GM23248 (cell line): ENCODE measurements around the gene SPATA32. TPM values are rescaled to one million over a fixed set of nuclear protein-coding genes. Genes with fewer than 3 reads are reported as not detected.

Experiments used
- DNase-seq: peaks from one replicate; pipeline ENCODE4 v3.0.0-alpha.2; 2015
- H2AFZ ChIP-seq: fragments of 200-600 bp; sonication (generic); 2 replicates; pipeline ENCODE4 v1.6.1; 2016; ENCODE audit warnings: antibody characterized with exemption
- H3F3A ChIP-seq: fragments of 200-600 bp; sonication (generic); 2 replicates; pipeline ENCODE4 v1.6.1; 2016; ENCODE audit warnings: mild to moderate bottlenecking, antibody characterized with exemption, mixed run types; ENCODE audit not compliant: insufficient read depth
- H3K27ac ChIP-seq: fragments of 200-600 bp; sonication (generic); 2 replicates; pipeline ENCODE4 v1.5.1; 2016; ENCODE audit warnings: mild to moderate bottlenecking
- H3K27me3 ChIP-seq: fragments of 200-600 bp; sonication (generic); replicated peaks from 2 replicates; pipeline ENCODE4 v1.6.1; 2016; ENCODE audit warnings: mild to moderate bottlenecking; ENCODE audit not compliant: insufficient read depth
- H3K36me3 ChIP-seq: fragments of 200-600 bp; sonication (generic); 2 replicates; pipeline ENCODE4 v1.6.1; 2016; ENCODE audit warnings: low read depth, mild to moderate bottlenecking
- H3K4me1 ChIP-seq: fragments of 200-600 bp; sonication (generic); 2 replicates; pipeline ENCODE4 v1.6.1; 2016; ENCODE audit warnings: mild to moderate bottlenecking; ENCODE audit not compliant: insufficient read depth
- H3K4me2 ChIP-seq: fragments of 200-600 bp; sonication (generic); one replicate; pipeline ENCODE4 v1.6.1; 2016; ENCODE audit warnings: mild to moderate bottlenecking; ENCODE audit not compliant: unreplicated experiment
- H3K4me3 ChIP-seq: fragments of 200-600 bp; sonication (generic); 2 replicates; pipeline ENCODE4 v1.5.1; 2016; ENCODE audit warnings: mild to moderate bottlenecking
- H3K79me2 ChIP-seq: fragments of 200-600 bp; sonication (generic); 2 replicates; pipeline ENCODE4 v1.6.1; 2016; ENCODE audit warnings: mild to moderate bottlenecking; ENCODE audit not compliant: insufficient read depth
- H3K9ac ChIP-seq: fragments of 200-600 bp; sonication (generic); 2 replicates; pipeline ENCODE4 v1.6.1; 2016; ENCODE audit warnings: mild to moderate bottlenecking
- H3K9me2 ChIP-seq: fragments of 200-600 bp; sonication (generic); 2 replicates; pipeline ENCODE4 v1.6.1; 2016; ENCODE audit warnings: mixed run types, mild to moderate bottlenecking, moderate library complexity; ENCODE audit not compliant: insufficient read depth
- H3K9me3 ChIP-seq: fragments of 200-600 bp; sonication (generic); one replicate; pipeline ENCODE4 v1.6.1; 2017; ENCODE audit warnings: low read depth
- H4K20me1 ChIP-seq: fragments of 200-600 bp; sonication (generic); 2 replicates; pipeline ENCODE4 v1.6.0; 2016; ENCODE audit not compliant: insufficient read depth
- EZH2 ChIP-seq: fragments of 200-600 bp; sonication (generic); IDR thresholded peaks from 2 replicates; pipeline ENCODE4 v1.6.1; 2018; ENCODE audit warnings: antibody characterized with exemption, mild to moderate bottlenecking; ENCODE audit not compliant: insufficient read depth, poor library complexity, severe bottlenecking
- EZH2phosphoT487 ChIP-seq: fragments of 200-600 bp; sonication (generic); IDR thresholded peaks from 2 replicates; pipeline ENCODE4 v1.6.1; 2018; ENCODE audit warnings: antibody characterized with exemption, moderate library complexity, mild to moderate bottlenecking, low read depth; ENCODE audit not compliant: insufficient read depth
- WGBS, 2 experiments: methylation state at CpG; one replicate each; pipeline ENCODE4 v1.1.6; 2015 to 2017; ENCODE audit warnings: low lambda C conversion rate in 2 of 2, low coverage in 1 of 2; ENCODE audit errors: missing lambda C conversion rate in 2 of 2; 5-methylcytosine and 5-hydroxymethylcytosine counted together
- in situ Hi-C: fragments of 300-500 bp; cut with MboI; formaldehyde crosslinking; loops from 2 replicates; pipeline ENCODE4 v1.15.0; 2020
- polyA plus RNA-seq: library from polyadenylated mRNA; unstranded; fragments of >200 nt; fragmentation: Nextera tagmentation; extraction: Ambion mirVana; gene quantifications from 2 replicates; pipeline ENCODE4 v1.2.1, GENCODE V29; 2016
- total RNA-seq: library from RNA; depleted of rRNA; stranded (reverse); fragments of >200 nt; shearing (Covaris generic); gene quantifications from 2 replicates; pipeline ENCODE4 v1.2.3, GENCODE V29; 2014; rRNA removed

SPATA32 gene
- total and polyA plus RNA-seq, 2 experiments from 2014 or later: not detected

- TF ChIP-seq EZH2phosphoT487: no peak
- TF ChIP-seq EZH2: no peak
- Histone ChIP-seq H3K79me2 (no peaks in the 10 kb centered on the region), H3K4me1 (peaks cover 8% of the 10 kb centered on the region; the same call in 1 of the 2 replicates), H4K20me1 (no peaks in the 10 kb centered on the region), H3K9me3 (no peaks in the 10 kb centered on the region), H3K9me2 (no peaks in the 10 kb centered on the region), H3K27me3 (no peaks in the 10 kb centered on the region), H3K4me3 (peak overlapping the region; percentile 76), H3K4me2 (peak overlapping the region; percentile 59), H2AFZ (peak overlapping the region; percentile 67), H3K36me3 (no peaks in the 10 kb centered on the region), H3F3A (peaks cover 13% of the 10 kb centered on the region; the same call in 1 of the 2 replicates), H3K9ac (peak overlapping the region; percentile 65), H3K27ac (no peak overlapping the region)
- DNase-seq: peak; percentile 47
- in situ Hi-C loops: loop anchor here (10.0 kb wide), 1 partner anchor 173 kb away; no protein-coding TSS in a partner anchor
- 0 to 2% methylated on average over 4 to 15 of the region's 38 CpGs for WGBS, 2 experiments
Observed at GRCh38 chr17:45222014-45222288, 39.9 kb downstream of the SPATA32 start.

- TF ChIP-seq EZH2phosphoT487 (no peak), EZH2 (no peak)
- Histone ChIP-seq H2AFZ (peak within 1 kb of the TSS; percentile 67), H3K36me3 (no peaks in the 10 kb centered on the region), H3F3A (0 out of 2 replicates have a peak, but pooled peaks cover 10% of the 10 kb centered on the region), H3K4me1 (0 out of 2 replicates have a peak, but pooled peaks cover 5% of the 10 kb centered on the region), H4K20me1 (no peaks in the 10 kb centered on the region), H3K27me3 (no peaks in the 10 kb centered on the region), H3K9ac (peak within 1 kb of the TSS; percentile 65), H3K27ac (no peak within 1 kb of the TSS), H3K4me2 (peak within 1 kb of the TSS; percentile 59), H3K9me3 (no peaks in the 10 kb centered on the region), H3K9me2 (no peaks in the 10 kb centered on the region), H3K4me3 (peak within 1 kb of the TSS; percentile 76), H3K79me2 (no peaks in the 10 kb centered on the region)
- DNase-seq: peak; percentile 48
- in situ Hi-C loops: loop anchor here (10.0 kb wide), 1 partner anchor 173 kb away; no protein-coding TSS in a partner anchor
- 12 to 25% methylated on average over 43 to 49 of the region's 98 CpGs for WGBS, 2 experiments
Observed at GRCh38 chr17:45221081-45222013, 40.5 kb downstream of the SPATA32 start, which contains the start of gene FMNL1. FMNL1 (plus strand) TSS chr17:45221885; CDS start chr17:45222125, 240 bp downstream.

GRCh38 chr17:45220079-45220478, 41.8 kb downstream of the SPATA32 start:
- H2AFZ ChIP-seq: no peak overlapping the region
- H3K4me1 ChIP-seq: 0 out of 2 replicates have a peak, but pooled peaks cover 5% of the 10 kb centered on the region
- no peaks in the 10 kb centered on the region for H4K20me1 ChIP-seq
- 0 out of 2 replicates have a peak, but pooled peaks cover 10% of the 10 kb centered on the region for H3F3A ChIP-seq
- TF ChIP-seq EZH2 (no peak), EZH2phosphoT487 (no peak)
- H3K4me3 ChIP-seq: no peak overlapping the region
- no peak overlapping the region for H3K4me2 ChIP-seq
- H3K36me3 ChIP-seq: no peaks in the 10 kb centered on the region
- no peak overlapping the region for H3K27ac ChIP-seq
- in situ Hi-C loops: loop anchor here (10.0 kb wide), 1 partner anchor 175 kb away; no protein-coding TSS in a partner anchor
- WGBS, 2 experiments: 85 to 90% methylated on average over 3 of the region's 3 CpGs
- DNase-seq: no peak
- no peak overlapping the region for H3K9ac ChIP-seq
- H3K9me3 ChIP-seq: no peaks in the 10 kb centered on the region
- no peaks in the 10 kb centered on the region for H3K9me2 ChIP-seq
- H3K79me2 ChIP-seq: no peaks in the 10 kb centered on the region
- no peaks in the 10 kb centered on the region for H3K27me3 ChIP-seq

- WGBS, 2 experiments: 7 to 9% methylated on average over 12 of the region's 12 CpGs
- peak overlapping the region; percentile 74 for H3K4me2 ChIP-seq
- TF ChIP-seq EZH2phosphoT487 (no peak), EZH2 (no peak)
- H3K4me3 ChIP-seq: peak overlapping the region; percentile 33
- in situ Hi-C loops: no loop called here
- H3K27ac ChIP-seq: no peak overlapping the region
- peak; percentile 83 for DNase-seq
- 0 out of 2 replicates have a peak, but pooled peaks cover 5% of the 10 kb centered on the region for H3K4me1 ChIP-seq
- H3K9ac ChIP-seq: no peak overlapping the region
- no peaks in the 10 kb centered on the region for H3K36me3 ChIP-seq
- H4K20me1 ChIP-seq: no peaks in the 10 kb centered on the region
- no peaks in the 10 kb centered on the region for H3K79me2 ChIP-seq
- H3F3A ChIP-seq: 0 out of 2 replicates have a peak, but pooled peaks cover 10% of the 10 kb centered on the region
- H3K9me3 ChIP-seq: no peaks in the 10 kb centered on the region
- H2AFZ ChIP-seq: peak overlapping the region; percentile 57
- no peaks in the 10 kb centered on the region for H3K9me2 ChIP-seq
- H3K27me3 ChIP-seq: no peaks in the 10 kb centered on the region
Observed at GRCh38 chr17:45218895-45219661, 42.8 kb downstream of the SPATA32 start.

Other genes starting within 250 kb of the SPATA32 start
- 37.1 and 45.8 TPM in 2 replicates for gene DCAKD, start 210.5 kb downstream of the SPATA32 start, total RNA-seq
- gene DCAKD, start 210.5 kb downstream of the SPATA32 start, polyA plus RNA-seq: 24.8 and 28.0 TPM in 2 replicates
- 59.4 and 61.8 TPM in 2 replicates for gene NMT1, start 200.8 kb downstream of the SPATA32 start, total RNA-seq
- 95.7 and 96.1 TPM in 2 replicates for gene NMT1, start 200.8 kb downstream of the SPATA32 start, polyA plus RNA-seq
- gene PLCD3, start 129.6 kb downstream of the SPATA32 start, total RNA-seq: 30.2 and 48.3 TPM in 2 replicates
- 17.1 and 19.7 TPM in 2 replicates for gene PLCD3, start 129.6 kb downstream of the SPATA32 start, polyA plus RNA-seq
- gene ACBD4, start 126.4 kb downstream of the SPATA32 start, total RNA-seq: 2.1 and 2.9 TPM in 2 replicates
- gene ACBD4, start 126.4 kb downstream of the SPATA32 start, polyA plus RNA-seq: 4.3 and 4.6 TPM in 2 replicates
- 11.6 and 16.2 TPM in 2 replicates for gene HEXIM1, start 113.6 kb downstream of the SPATA32 start, total RNA-seq
- gene HEXIM1, start 113.6 kb downstream of the SPATA32 start, polyA plus RNA-seq: 9.5 and 10.6 TPM in 2 replicates
- gene HEXIM2, start 100.2 kb downstream of the SPATA32 start, total RNA-seq: 2.0 and 4.8 TPM in 2 replicates
- gene HEXIM2, start 100.2 kb downstream of the SPATA32 start, polyA plus RNA-seq: 4.7 and 8.6 TPM in 2 replicates
- gene FMNL1, start 40.2 kb downstream of the SPATA32 start, total RNA-seq: 4.2 and 10.5 TPM in 2 replicates
- gene FMNL1, start 40.2 kb downstream of the SPATA32 start, polyA plus RNA-seq: 1.4 and 1.7 TPM in 2 replicates
- 3.0 and 4.2 TPM in 2 replicates for gene MAP3K14, start 54.9 kb upstream of the SPATA32 start, total RNA-seq
- 2.7 and 3.4 TPM in 2 replicates for gene MAP3K14, start 54.9 kb upstream of the SPATA32 start, polyA plus RNA-seq
- gene ARHGAP27, start 170.8 kb upstream of the SPATA32 start, total RNA-seq: 1.3 and 3.4 TPM in 2 replicates
- gene ARHGAP27, start 170.8 kb upstream of the SPATA32 start, polyA plus RNA-seq: 0.33 and 0.59 TPM in 2 replicates
- 19.1 and 26.0 TPM in 2 replicates for gene PLEKHM1, start 228.6 kb upstream of the SPATA32 start, total RNA-seq
- 15.3 and 18.6 TPM in 2 replicates for gene PLEKHM1, start 228.6 kb upstream of the SPATA32 start, polyA plus RNA-seq